Liver (tissue), 9 donors: Measurements from ENCODE around the gene P2RX5. TPM values are rescaled to one million over a fixed set of nuclear protein-coding genes. Genes with fewer than 3 reads are reported as not detected.

Source experiments
- DNase-seq: peaks from one replicate; pipeline ENCODE4 v3.0.0-alpha.2; 2017; ENCODE audit warnings: low spot score
- H3K27ac ChIP-seq, 2 donors: one replicate each; pipeline ENCODE4 v1.7.0; 2013; ENCODE audit warnings: inconsistent platforms in 2 of 2, low read length in 2 of 2, control low read depth in 1 of 2, low read depth in 1 of 2, mild to moderate bottlenecking in 1 of 2
- H3K27me3 ChIP-seq, 4 donors: one replicate each; pipeline versions ENCODE4 v1.6.1 to v1.7.0; 2013; ENCODE audit warnings: low read length in 3 of 4, inconsistent platforms in 1 of 4, mild to moderate bottlenecking in 1 of 4, moderate library complexity in 1 of 4; ENCODE audit not compliant: control insufficient read depth in 4 of 4, insufficient read depth in 4 of 4
- H3K36me3 ChIP-seq, 4 donors: one replicate each; pipeline versions ENCODE4 v1.6.1 to v1.7.0; 2013; ENCODE audit warnings: low read length in 3 of 4, mild to moderate bottlenecking in 3 of 4, low read depth in 1 of 4, moderate library complexity in 1 of 4; ENCODE audit not compliant: control insufficient read depth in 4 of 4, insufficient read depth in 3 of 4
- H3K4me1 ChIP-seq, 4 donors: one replicate each; pipeline versions ENCODE4 v1.6.1 to v1.7.0; 2013; ENCODE audit warnings: low read length in 3 of 4, mild to moderate bottlenecking in 3 of 4, moderate library complexity in 1 of 4; ENCODE audit not compliant: control insufficient read depth in 4 of 4, insufficient read depth in 4 of 4
- H3K4me3 ChIP-seq, 3 donors: one replicate each; pipeline versions ENCODE4 v1.6.1 to v1.7.0; 2013; ENCODE audit warnings: low read length in 3 of 3, control low read depth in 1 of 3, low read depth in 1 of 3, mild to moderate bottlenecking in 1 of 3
- H3K9ac ChIP-seq, 2 donors: one replicate each; pipeline ENCODE4 v1.7.0; 2013; ENCODE audit warnings: low read length in 2 of 2, mild to moderate bottlenecking in 2 of 2, moderate library complexity in 2 of 2, control low read depth in 1 of 2, low read depth in 1 of 2
- H3K9me3 ChIP-seq, 4 donors: one replicate each; pipeline versions ENCODE4 v1.6.1 to v1.7.0; 2013; ENCODE audit warnings: low read length in 3 of 4; ENCODE audit not compliant: control insufficient read depth in 4 of 4
- EGR1 ChIP-seq, 2 donors: IDR thresholded peaks; 2 replicates each; pipeline ENCODE4 v1.6.1; 2016 to 2018; ENCODE audit warnings: antibody characterized with exemption in 2 of 2, low read depth in 2 of 2
- FOXA1 ChIP-seq: IDR thresholded peaks from 2 replicates; pipeline ENCODE4 v1.6.1; 2016; ENCODE audit warnings: antibody characterized with exemption
- GABPA ChIP-seq, 2 donors: IDR thresholded peaks in 1 of 2; conservative IDR thresholded peaks in 1 of 2; 2 replicates each; pipeline ENCODE4 v1.6.1; 2016; ENCODE audit warnings: antibody characterized with exemption in 2 of 2, mild to moderate bottlenecking in 1 of 2, moderate library complexity in 1 of 2
- HNF4A ChIP-seq, 2 donors: conservative IDR thresholded peaks; 2 replicates each; pipeline ENCODE4 v1.6.1; 2016; ENCODE audit warnings: antibody characterized with exemption in 2 of 2, mild to moderate bottlenecking in 2 of 2
- JUND ChIP-seq, 2 donors: IDR thresholded peaks; 2 replicates each; pipeline ENCODE4 v1.6.1; 2016; ENCODE audit warnings: antibody characterized with exemption in 2 of 2
- NR2F2 ChIP-seq: IDR thresholded peaks from 2 replicates; pipeline ENCODE4 v1.6.1; 2016; ENCODE audit warnings: antibody characterized with exemption
- RAD21 ChIP-seq, 2 donors: IDR thresholded peaks; 2 replicates each; pipeline ENCODE4 v1.6.1; 2016; ENCODE audit warnings: antibody characterized with exemption in 2 of 2, mild to moderate bottlenecking in 2 of 2
- RXRA ChIP-seq, 2 donors: IDR thresholded peaks; 2 replicates each; pipeline ENCODE4 v1.6.1; 2017 to 2018; ENCODE audit warnings: antibody characterized with exemption in 2 of 2, mild to moderate bottlenecking in 1 of 2
- SP1 ChIP-seq: IDR thresholded peaks from 2 replicates; pipeline ENCODE4 v1.6.1; 2018; ENCODE audit warnings: antibody characterized with exemption, mild to moderate bottlenecking
- TAF1 ChIP-seq: conservative IDR thresholded peaks from 2 replicates; pipeline ENCODE4 v1.6.1; 2016; ENCODE audit warnings: antibody characterized with exemption, mild to moderate bottlenecking
- YY1 ChIP-seq: IDR thresholded peaks from 2 replicates; pipeline ENCODE4 v1.6.1; 2016; ENCODE audit warnings: antibody characterized with exemption, mild to moderate bottlenecking
- WGBS: extraction: QIAGEN DNeasy Blood & Tissue Kit; methylation state at CpG from one replicate; pipeline ENCODE4 v1.1.7; 2013; 5-methylcytosine and 5-hydroxymethylcytosine counted together
- polyA plus RNA-seq, 2 donors: library from polyadenylated mRNA; stranded (reverse) in 1 of 2; unstranded in 1 of 2; fragments of 200-250 nt in 1 of 2; fragments of >200 nt in 1 of 2; fragmentation: Nextera tagmentation in 1 of 2; extraction: Ambion mirVana in 1 of 2; gene quantifications; one replicate each; pipeline versions ENCODE4 v1.2.1 to v1.2.3, GENCODE V29; 2013 to 2015
- total RNA-seq, 2 donors: library from RNA; depleted of rRNA; stranded (reverse); fragments of >200 nt; gene quantifications; one replicate each; pipeline ENCODE4 v1.2.3, GENCODE V29; 2014
- TF ChIP-seq, protein P1 (sequence below): fragments of 150-350 bp; IDR thresholded peaks from 2 replicates; pipeline ENCODE4 v1.5.1; 2017; ENCODE audit warnings: improper control_type of control experiment, low read depth, low read length; ENCODE audit not compliant: missing input control
- TF ChIP-seq, protein P2 (sequence below): IDR thresholded peaks from 2 replicates; pipeline ENCODE4 v1.6.1; 2016; ENCODE audit warnings: antibody characterized with exemption
- TF ChIP-seq, protein P3 (sequence below): IDR thresholded peaks from 2 replicates; pipeline ENCODE4 v1.6.1; 2016; ENCODE audit warnings: antibody characterized with exemption
- TF ChIP-seq, protein P4 (sequence below): IDR thresholded peaks from 2 replicates; pipeline ENCODE4 v1.6.1; 2016; ENCODE audit warnings: antibody characterized with exemption
- donor health status: healthy.
- donor health status: healthy.
- donor health status: healthy.
- donor health status: healthy.
- donor health status: healthy.

The P2RX5 gene
- total and polyA plus RNA-seq, 4 donors, result 0.31 to 1.8 (median 1.1) TPM

DNA sequence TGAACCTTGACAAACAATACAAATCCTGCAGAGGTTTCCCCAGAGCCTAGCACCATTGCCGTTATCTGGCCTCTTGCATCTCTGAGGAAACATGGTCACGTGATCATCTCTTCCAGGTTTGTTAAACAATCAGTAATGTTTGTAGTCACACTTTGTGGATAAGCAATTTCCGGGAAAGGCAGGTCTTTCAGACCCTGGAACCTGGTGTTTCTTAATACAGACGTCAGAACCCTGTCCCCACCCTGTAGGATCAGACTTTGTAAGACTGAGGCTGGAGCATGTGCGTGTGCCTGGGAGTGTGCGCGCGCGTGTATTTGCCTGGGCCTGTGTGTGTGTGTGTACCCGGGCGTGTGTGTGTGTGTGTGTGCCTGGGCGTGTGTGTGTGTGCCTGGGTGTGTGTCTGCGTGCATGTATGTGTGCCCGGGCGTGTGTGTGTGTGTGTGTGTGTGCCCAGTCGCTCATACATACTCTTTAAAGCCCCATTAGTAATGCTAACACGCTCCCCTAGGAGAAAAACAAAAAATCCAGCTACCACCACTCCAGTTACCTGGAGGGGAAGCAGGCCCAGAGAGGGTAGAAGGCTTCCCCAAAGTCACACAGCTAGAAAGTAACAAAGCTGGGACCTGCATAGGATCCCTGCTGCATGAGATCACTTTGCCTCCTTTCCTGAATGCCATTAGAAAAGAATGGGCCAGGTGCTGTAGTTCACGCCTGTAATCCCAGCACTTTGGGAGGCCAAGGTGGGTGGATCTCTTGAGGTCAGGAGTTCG, 54.1 kb downstream of the P2RX5 start:
- DNase-seq, result no peak
- H3K4me1 ChIP-seq, result peaks cover 3 to 15% (median 9%) of the 10 kb centered on the region in 4 donors
- H3K9ac ChIP-seq, result no peak overlapping the region
- no peak overlapping the region for H3K4me3 ChIP-seq
- no peak overlapping the region for H3K27ac ChIP-seq
- no peaks in the 10 kb centered on the region for H3K9me3 ChIP-seq
- H3K27me3 ChIP-seq, result no peaks in the 10 kb centered on the region
- TF ChIP-seq EGR1 (IDR thresholded peaks at IDR 0.05; ENCODE audit: low read depth in 2 of 2) (no peak), HNF4A (conservative IDR thresholded peaks at IDR 0.05) (peak in 1 of 2 donors; percentile 50), FOXA1 (no peak), GABPA (IDR thresholded peaks at IDR 0.05 in 1 of 2, conservative IDR thresholded peaks at IDR 0.05 in 1 of 2) (no peak), SP1 (peak; percentile 24), RXRA (IDR thresholded peaks at IDR 0.05) (peak in 1 of 2 donors; percentile 18)
- TF ChIP-seq, protein P1, sequence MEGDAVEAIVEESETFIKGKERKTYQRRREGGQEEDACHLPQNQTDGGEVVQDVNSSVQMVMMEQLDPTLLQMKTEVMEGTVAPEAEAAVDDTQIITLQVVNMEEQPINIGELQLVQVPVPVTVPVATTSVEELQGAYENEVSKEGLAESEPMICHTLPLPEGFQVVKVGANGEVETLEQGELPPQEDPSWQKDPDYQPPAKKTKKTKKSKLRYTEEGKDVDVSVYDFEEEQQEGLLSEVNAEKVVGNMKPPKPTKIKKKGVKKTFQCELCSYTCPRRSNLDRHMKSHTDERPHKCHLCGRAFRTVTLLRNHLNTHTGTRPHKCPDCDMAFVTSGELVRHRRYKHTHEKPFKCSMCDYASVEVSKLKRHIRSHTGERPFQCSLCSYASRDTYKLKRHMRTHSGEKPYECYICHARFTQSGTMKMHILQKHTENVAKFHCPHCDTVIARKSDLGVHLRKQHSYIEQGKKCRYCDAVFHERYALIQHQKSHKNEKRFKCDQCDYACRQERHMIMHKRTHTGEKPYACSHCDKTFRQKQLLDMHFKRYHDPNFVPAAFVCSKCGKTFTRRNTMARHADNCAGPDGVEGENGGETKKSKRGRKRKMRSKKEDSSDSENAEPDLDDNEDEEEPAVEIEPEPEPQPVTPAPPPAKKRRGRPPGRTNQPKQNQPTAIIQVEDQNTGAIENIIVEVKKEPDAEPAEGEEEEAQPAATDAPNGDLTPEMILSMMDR, result no peak
- WGBS, result 84% methylated on average over 19 of the region's 19 CpGs
- H3K36me3 ChIP-seq, result peaks cover 0 to 6% (median 0%) of the 10 kb centered on the region in 4 donors

DNA sequence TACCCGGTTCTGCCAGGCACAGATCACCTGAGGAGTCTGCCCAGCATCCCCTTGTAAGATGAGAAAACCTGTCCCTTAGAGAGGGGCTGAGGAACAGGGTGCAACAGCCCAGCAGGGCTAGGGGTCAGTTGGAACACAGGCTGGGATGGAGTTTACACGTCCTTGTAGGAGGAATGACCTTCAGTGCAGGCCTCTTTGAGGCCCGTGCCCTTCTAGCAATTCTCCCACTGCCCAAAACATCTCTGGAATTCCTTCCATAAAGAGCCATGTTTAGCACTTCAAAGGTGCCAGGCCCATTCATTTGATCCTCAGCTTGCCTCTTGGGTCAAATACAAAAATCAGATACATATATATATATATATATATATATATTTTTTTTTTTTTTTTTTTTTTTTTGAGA, 54.9 kb downstream of the P2RX5 start:
- peak overlapping the region in 1 of 2 donors; percentile 0 for H3K27ac ChIP-seq
- WGBS, result 80% methylated on average over 3 of the region's 3 CpGs

DNA sequence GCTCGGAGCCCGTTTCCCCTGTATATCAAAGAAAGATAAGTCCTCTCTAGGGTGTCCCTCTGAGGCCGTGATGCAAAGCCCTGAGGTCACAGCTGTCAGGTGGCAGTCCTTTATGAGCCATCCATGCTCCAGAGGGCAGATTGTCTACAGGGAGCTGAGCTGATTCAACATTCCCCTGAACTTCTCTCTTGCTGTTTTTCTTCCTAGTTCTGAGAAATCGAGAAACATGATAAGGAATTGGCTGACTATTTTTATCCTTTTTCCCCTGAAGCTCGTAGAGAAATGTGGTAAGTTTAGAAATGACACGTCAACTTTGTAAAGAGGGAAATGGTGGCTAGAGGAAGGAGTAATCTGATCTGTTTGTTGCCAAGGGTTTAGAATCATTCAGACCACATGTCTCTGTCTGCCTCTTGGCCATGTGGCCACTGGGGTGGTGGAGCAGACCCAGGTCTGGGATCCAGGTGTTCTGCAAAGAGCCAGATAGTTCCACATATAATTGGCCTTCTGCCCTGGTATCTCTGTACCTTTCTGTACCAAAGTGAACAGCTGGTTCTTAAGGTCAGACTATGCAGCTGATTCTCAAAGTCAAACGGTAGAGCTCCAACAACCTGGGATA, 55.9 kb downstream of the P2RX5 start:
- H3K4me3 ChIP-seq, result no peak overlapping the region
- H3K9me3 ChIP-seq, result no peaks in the 10 kb centered on the region
- 64% methylated on average over 7 of the region's 7 CpGs for WGBS
- H3K27ac ChIP-seq, result peak overlapping the region in 1 of 2 donors; percentile 0
- H3K27me3 ChIP-seq, result no peaks in the 10 kb centered on the region
- peaks cover 0 to 5% (median 0%) of the 10 kb centered on the region in 4 donors for H3K36me3 ChIP-seq
- TF ChIP-seq, protein P2, sequence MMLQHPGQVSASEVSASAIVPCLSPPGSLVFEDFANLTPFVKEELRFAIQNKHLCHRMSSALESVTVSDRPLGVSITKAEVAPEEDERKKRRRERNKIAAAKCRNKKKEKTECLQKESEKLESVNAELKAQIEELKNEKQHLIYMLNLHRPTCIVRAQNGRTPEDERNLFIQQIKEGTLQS, result no peak
- TF ChIP-seq JUND (IDR thresholded peaks at IDR 0.05) (no peak), FOXA1 (no peak), YY1 (no peak), GABPA (IDR thresholded peaks at IDR 0.05 in 1 of 2, conservative IDR thresholded peaks at IDR 0.05 in 1 of 2) (no peak), RXRA (IDR thresholded peaks at IDR 0.05) (no peak), TAF1 (no peak), NR2F2 (no peak), EGR1 (IDR thresholded peaks at IDR 0.05; ENCODE audit: low read depth in 2 of 2) (no peak), SP1 (no peak), RAD21 (IDR thresholded peaks at IDR 0.05) (no peak)
- TF ChIP-seq, protein P3, sequence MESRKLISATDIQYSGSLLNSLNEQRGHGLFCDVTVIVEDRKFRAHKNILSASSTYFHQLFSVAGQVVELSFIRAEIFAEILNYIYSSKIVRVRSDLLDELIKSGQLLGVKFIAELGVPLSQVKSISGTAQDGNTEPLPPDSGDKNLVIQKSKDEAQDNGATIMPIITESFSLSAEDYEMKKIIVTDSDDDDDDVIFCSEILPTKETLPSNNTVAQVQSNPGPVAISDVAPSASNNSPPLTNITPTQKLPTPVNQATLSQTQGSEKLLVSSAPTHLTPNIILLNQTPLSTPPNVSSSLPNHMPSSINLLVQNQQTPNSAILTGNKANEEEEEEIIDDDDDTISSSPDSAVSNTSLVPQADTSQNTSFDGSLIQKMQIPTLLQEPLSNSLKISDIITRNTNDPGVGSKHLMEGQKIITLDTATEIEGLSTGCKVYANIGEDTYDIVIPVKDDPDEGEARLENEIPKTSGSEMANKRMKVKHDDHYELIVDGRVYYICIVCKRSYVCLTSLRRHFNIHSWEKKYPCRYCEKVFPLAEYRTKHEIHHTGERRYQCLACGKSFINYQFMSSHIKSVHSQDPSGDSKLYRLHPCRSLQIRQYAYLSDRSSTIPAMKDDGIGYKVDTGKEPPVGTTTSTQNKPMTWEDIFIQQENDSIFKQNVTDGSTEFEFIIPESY, result no peak
- TF ChIP-seq, protein P4, sequence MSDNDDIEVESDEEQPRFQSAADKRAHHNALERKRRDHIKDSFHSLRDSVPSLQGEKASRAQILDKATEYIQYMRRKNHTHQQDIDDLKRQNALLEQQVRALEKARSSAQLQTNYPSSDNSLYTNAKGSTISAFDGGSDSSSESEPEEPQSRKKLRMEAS, result no peak
- H3K9ac ChIP-seq, result no peak overlapping the region
- DNase-seq, result no peak
- peaks cover 3 to 12% (median 9%) of the 10 kb centered on the region in 4 donors for H3K4me1 ChIP-seq

More for the DNA sequence above, 54.9 kb downstream of the P2RX5 start:
- H3K27me3 ChIP-seq, result no peaks in the 10 kb centered on the region
- no peak for DNase-seq
- H3K9me3 ChIP-seq, result no peaks in the 10 kb centered on the region
- H3K4me1 ChIP-seq, result peaks cover 3 to 12% (median 9%) of the 10 kb centered on the region in 4 donors
- no peak overlapping the region for H3K9ac ChIP-seq
- no peak overlapping the region for H3K4me3 ChIP-seq
- peak; percentile 27 to 65 for TF ChIP-seq RXRA (IDR thresholded peaks at IDR 0.05)
- TF ChIP-seq, protein P3, result no peak
- TF ChIP-seq, protein P4, result no peak
- H3K36me3 ChIP-seq, result peaks cover 0 to 6% (median 0%) of the 10 kb centered on the region in 4 donors
